ENCODE data around the gene WDFY4. TPM values are rescaled to one million over a fixed set of nuclear protein-coding genes. Genes with fewer than 3 reads are reported as not detected.

Gene WDFY4
- polyA plus RNA-seq, 6 donors from 2014 or later = 46.5 to 98.0 (median 80.0) TPM

- peaks cover 28 to 32% of the 10 kb centered on the region in 2 donors for H3K36me3 Mint-ChIP-seq
- peaks cover 3 to 14% (median 12%) of the 10 kb centered on the region in 3 donors for H3K4me1 Mint-ChIP-seq
- ATAC-seq (ENCODE audit: low read depth in 2 of 2) (no peak), DNase-seq (no peak)
- H3K27me3 Mint-ChIP-seq = no peaks in the 10 kb centered on the region
- no peak overlapping the region for H3K4me3 Mint-ChIP-seq
- peak overlapping the region in 1 of 6 donors; percentile 63 for H3K27ac Mint-ChIP-seq
- H3K9me3 Mint-ChIP-seq = no peaks in the 10 kb centered on the region
Observed at GRCh38 chr10:48904861-48905260, 220.2 kb downstream of the WDFY4 start.

- H3K36me3 Mint-ChIP-seq = peaks cover 29 to 33% of the 10 kb centered on the region in 2 donors
- H3K4me3 Mint-ChIP-seq = no peak overlapping the region
- peaks cover 3 to 12% (median 11%) of the 10 kb centered on the region in 3 donors for H3K4me1 Mint-ChIP-seq
- H3K27ac Mint-ChIP-seq = no peak overlapping the region
- DNase-seq (no peak), ATAC-seq (ENCODE audit: low read depth in 2 of 2) (no peak)
- no peaks in the 10 kb centered on the region for H3K9me3 Mint-ChIP-seq
- H3K27me3 Mint-ChIP-seq = no peaks in the 10 kb centered on the region
Observed at GRCh38 chr10:48905311-48905710, 220.6 kb downstream of the WDFY4 start.

GRCh38 chr10:48906841-48907240 is 222.2 kb downstream of the WDFY4 start:
- Mint-ChIP-seq H3K36me3 (peaks cover 30 to 34% of the 10 kb centered on the region in 2 donors), H3K4me1 (peaks cover 3 to 12% (median 11%) of the 10 kb centered on the region in 3 donors), H3K27ac (no peak overlapping the region), H3K9me3 (no peaks in the 10 kb centered on the region), H3K27me3 (no peaks in the 10 kb centered on the region), H3K4me3 (no peak overlapping the region)
- DNase-seq (no peak), ATAC-seq (ENCODE audit: low read depth in 2 of 2) (no peak)

GRCh38 chr10:48907730-48908129 is 223.1 kb downstream of the WDFY4 start:
- Mint-ChIP-seq H3K4me1 (peaks cover 3 to 12% (median 8%) of the 10 kb centered on the region in 3 donors), H3K4me3 (no peak overlapping the region), H3K27me3 (no peaks in the 10 kb centered on the region), H3K9me3 (no peaks in the 10 kb centered on the region), H3K27ac (peak overlapping the region in 3 of 6 donors; percentile 82 to 89 (median 86)), H3K36me3 (peaks cover 23 to 32% of the 10 kb centered on the region in 2 donors)
- ATAC-seq (ENCODE audit: low read depth in 2 of 2) = no peak
- no peak for DNase-seq

- H3K27me3 Mint-ChIP-seq = no peaks in the 10 kb centered on the region
- H3K27ac Mint-ChIP-seq = peak overlapping the region in 2 of 6 donors; percentile 53 to 72
- H3K36me3 Mint-ChIP-seq = peaks cover 9 to 24% of the 10 kb centered on the region in 2 donors
Observed at GRCh38 chr10:48910548-48910947, 225.9 kb downstream of the WDFY4 start.

GRCh38 chr10:48913674-48914073 is 229.0 kb downstream of the WDFY4 start:
- peaks cover 9 to 20% of the 10 kb centered on the region in 2 donors for H3K36me3 Mint-ChIP-seq
- H3K9me3 Mint-ChIP-seq = no peaks in the 10 kb centered on the region
- DNase-seq (no peak), ATAC-seq (ENCODE audit: low read depth in 2 of 2) (no peak)
- H3K27me3 Mint-ChIP-seq = no peaks in the 10 kb centered on the region
- no peak overlapping the region for H3K27ac Mint-ChIP-seq
- H3K4me1 Mint-ChIP-seq = no peaks in the 10 kb centered on the region
- H3K4me3 Mint-ChIP-seq = no peak overlapping the region

More at GRCh38 chr10:48910548-48910947, 225.9 kb downstream of the WDFY4 start:
- H3K9me3 Mint-ChIP-seq = no peaks in the 10 kb centered on the region
- no peak overlapping the region for H3K4me3 Mint-ChIP-seq
- peaks cover 0 to 8% (median 0%) of the 10 kb centered on the region in 3 donors for H3K4me1 Mint-ChIP-seq
- ATAC-seq (ENCODE audit: low read depth in 2 of 2) (no peak), DNase-seq (no peak)

- Mint-ChIP-seq H3K9me3 (no peaks in the 10 kb centered on the region), H3K4me1 (peaks cover 0 to 6% (median 1%) of the 10 kb centered on the region in 3 donors), H3K27ac (peak overlapping the region in 1 of 6 donors; percentile 69), H3K4me3 (no peak overlapping the region), H3K36me3 (peaks cover 3 to 12% of the 10 kb centered on the region in 2 donors), H3K27me3 (no peaks in the 10 kb centered on the region)
- ATAC-seq (ENCODE audit: low read depth in 2 of 2) (no peak), DNase-seq (no peak)
Observed at GRCh38 chr10:48923748-48924147, 239.1 kb downstream of the WDFY4 start.

GRCh38 chr10:48924988-48925387 is 240.3 kb downstream of the WDFY4 start:
- ATAC-seq (ENCODE audit: low read depth in 2 of 2) (no peak), DNase-seq (no peak)
- Mint-ChIP-seq H3K9me3 (no peaks in the 10 kb centered on the region), H3K27me3 (no peaks in the 10 kb centered on the region), H3K27ac (peak overlapping the region in 2 of 6 donors; percentile 26 to 68), H3K4me3 (no peak overlapping the region), H3K36me3 (peaks cover 2 to 8% of the 10 kb centered on the region in 2 donors), H3K4me1 (peaks cover 0 to 10% (median 6%) of the 10 kb centered on the region in 3 donors)

GRCh38 chr10:48926255-48926654 is 241.6 kb downstream of the WDFY4 start:
- Mint-ChIP-seq H3K4me3 (no peak overlapping the region), H3K27ac (peak overlapping the region in 1 of 6 donors; percentile 42), H3K9me3 (no peaks in the 10 kb centered on the region), H3K4me1 (peaks cover 2 to 10% (median 6%) of the 10 kb centered on the region in 3 donors), H3K27me3 (no peaks in the 10 kb centered on the region), H3K36me3 (peaks cover 0 to 8% of the 10 kb centered on the region in 2 donors)
- no peak for DNase-seq
- ATAC-seq (ENCODE audit: low read depth in 2 of 2) = no peak

GRCh38 chr10:48926764-48927540 is 242.3 kb downstream of the WDFY4 start:
- H3K27ac Mint-ChIP-seq = peak overlapping the region in 1 of 6 donors; percentile 42

GRCh38 chr10:48929413-48929990 is 244.8 kb downstream of the WDFY4 start:
- DNase-seq (no peak), ATAC-seq (ENCODE audit: low read depth in 2 of 2) (no peak)
- Mint-ChIP-seq H3K36me3 (peaks cover 7 to 18% of the 10 kb centered on the region in 2 donors), H3K4me1 (peaks cover 2 to 19% (median 15%) of the 10 kb centered on the region in 3 donors), H3K27ac (peak overlapping the region in 4 of 6 donors; percentile 16 to 89 (median 30)), H3K27me3 (no peaks in the 10 kb centered on the region), H3K9me3 (no peaks in the 10 kb centered on the region), H3K4me3 (no peak overlapping the region)

More at GRCh38 chr10:48926764-48927540, 242.3 kb downstream of the WDFY4 start:
- peaks cover 2 to 10% (median 7%) of the 10 kb centered on the region in 3 donors for H3K4me1 Mint-ChIP-seq
- H3K9me3 Mint-ChIP-seq = no peaks in the 10 kb centered on the region
- H3K4me3 Mint-ChIP-seq = no peak overlapping the region
- peaks cover 0 to 8% of the 10 kb centered on the region in 2 donors for H3K36me3 Mint-ChIP-seq
- ATAC-seq (ENCODE audit: low read depth in 2 of 2) (no peak), DNase-seq (no peak)
- no peaks in the 10 kb centered on the region for H3K27me3 Mint-ChIP-seq

GRCh38 chr10:48931188-48931587 is 246.5 kb downstream of the WDFY4 start:
- peaks cover 7 to 18% of the 10 kb centered on the region in 2 donors for H3K36me3 Mint-ChIP-seq
- no peaks in the 10 kb centered on the region for H3K27me3 Mint-ChIP-seq
- H3K27ac Mint-ChIP-seq = peak overlapping the region in 2 of 6 donors; percentile 42 to 47
- no peak for DNase-seq
- no peak for ATAC-seq (ENCODE audit: low read depth in 2 of 2)
- H3K9me3 Mint-ChIP-seq = no peaks in the 10 kb centered on the region
- H3K4me1 Mint-ChIP-seq = peaks cover 2 to 18% (median 15%) of the 10 kb centered on the region in 3 donors
- H3K4me3 Mint-ChIP-seq = peak overlapping the region in 1 of 8 donors; percentile 4

GRCh38 chr10:48932831-48933664 is 248.4 kb downstream of the WDFY4 start:
- no peak for ATAC-seq (ENCODE audit: low read depth in 2 of 2)
- H3K27ac Mint-ChIP-seq = peak overlapping the region in 2 of 6 donors; percentile 24 to 90
- peaks cover 2 to 18% (median 15%) of the 10 kb centered on the region in 3 donors for H3K4me1 Mint-ChIP-seq
- H3K36me3 Mint-ChIP-seq = peaks cover 7 to 18% of the 10 kb centered on the region in 2 donors
- no peak for DNase-seq
- no peaks in the 10 kb centered on the region for H3K9me3 Mint-ChIP-seq
- no peak overlapping the region for H3K4me3 Mint-ChIP-seq
- H3K27me3 Mint-ChIP-seq = no peaks in the 10 kb centered on the region
